ENCODE data around the gene SERPINE1.

- TF ChIP-seq CTCF (conservative IDR thresholded peaks at IDR 0.05; ENCODE audit: low read depth, low read length), result no peak
- no peak for TF ChIP-seq RAD21 (IDR thresholded peaks at IDR 0.05; ENCODE audit: low read length)
These were observed 42.4 kb downstream of the SERPINE1 start for GRCh38 chr7:101169110-101169837.

Measured in IMR-90 (cell line).